SKM-1 (cell line): ENCODE measurements around the gene DEDD.
A peak's percentile ranks its signal among the peaks of the same experiment; 100 is the strongest.

ENCODE experiments used
- DNase-seq: peaks from one replicate; lab custom pipeline; 2025; ENCODE audit not compliant: unreplicated experiment; lab: John Stamatoyannopoulos, UW

Gene DEDD, protein sequence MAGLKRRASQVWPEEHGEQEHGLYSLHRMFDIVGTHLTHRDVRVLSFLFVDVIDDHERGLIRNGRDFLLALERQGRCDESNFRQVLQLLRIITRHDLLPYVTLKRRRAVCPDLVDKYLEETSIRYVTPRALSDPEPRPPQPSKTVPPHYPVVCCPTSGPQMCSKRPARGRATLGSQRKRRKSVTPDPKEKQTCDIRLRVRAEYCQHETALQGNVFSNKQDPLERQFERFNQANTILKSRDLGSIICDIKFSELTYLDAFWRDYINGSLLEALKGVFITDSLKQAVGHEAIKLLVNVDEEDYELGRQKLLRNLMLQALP

GRCh38 chr1:161132410-161133219, at the start of gene DEDD:
Gene DEDD (minus strand): TSS chr1:161132667. CDS start chr1:161124462, 8,205 bp downstream.
- DNase-seq = peak; percentile 99

GRCh38 chr1:161182214-161182613, 49.7 kb upstream of the DEDD start:
- no peak for DNase-seq

DNA sequence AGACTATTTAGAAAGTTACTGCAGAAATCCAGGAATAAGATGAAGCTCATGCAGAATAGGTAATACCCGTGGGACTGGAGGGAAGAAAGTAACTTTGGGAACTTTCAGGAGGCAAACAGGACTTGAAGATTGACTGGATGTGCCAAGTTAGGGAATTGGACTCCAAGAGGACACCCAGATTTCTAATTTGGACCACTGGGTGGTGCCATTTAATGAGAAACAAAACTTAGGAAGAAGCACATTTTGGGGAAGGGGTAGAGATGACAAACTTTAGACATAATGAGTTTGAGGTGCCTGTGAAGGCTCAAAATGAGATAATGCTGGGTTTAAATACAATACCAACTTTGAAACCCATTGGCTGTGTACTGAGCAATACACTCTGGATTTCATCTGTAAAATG, 48.2 kb upstream of the DEDD start:
- no peak for DNase-seq

DNA sequence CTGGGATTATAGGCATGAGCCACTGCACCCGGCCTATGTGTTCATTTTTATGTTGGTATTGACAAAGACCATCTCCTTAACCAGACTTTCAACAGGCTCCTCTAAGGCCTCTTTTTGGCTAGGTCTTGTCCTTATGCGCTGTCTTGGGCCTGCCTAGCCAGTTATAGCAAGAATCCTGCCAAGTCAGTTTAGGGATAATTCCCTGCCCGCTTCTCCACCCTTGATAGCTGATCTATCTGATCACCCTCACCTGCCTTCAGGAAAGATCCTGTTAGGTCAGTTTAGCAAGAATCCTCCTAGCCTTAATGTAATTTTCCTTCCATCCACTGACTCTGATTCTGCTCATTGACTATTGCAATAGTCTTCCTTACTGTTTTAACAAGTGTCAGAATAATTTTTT, 47.2 kb upstream of the DEDD start:
- DNase-seq = no peak

DNA sequence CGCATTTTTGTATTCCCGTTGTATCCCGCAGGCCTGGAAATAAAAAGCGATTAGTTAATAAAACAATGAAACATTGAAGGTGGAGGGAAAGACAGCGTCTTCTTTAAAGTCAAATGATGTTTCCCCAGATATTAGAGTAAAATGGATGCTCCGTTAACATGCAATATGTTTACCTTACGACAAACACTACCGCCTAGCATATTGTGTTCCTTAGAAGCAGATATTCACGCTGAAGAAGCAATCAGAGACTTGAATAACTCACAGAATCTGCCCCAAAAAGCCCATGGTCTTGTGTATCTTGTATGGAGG, 45.4 kb upstream of the DEDD start:
- no peak for DNase-seq

- DNase-seq = peak; percentile 85
These were observed 44.9 kb upstream of the DEDD start, which contains the start of gene B4GALT3 for GRCh38 chr1:161177112-161177935. Gene B4GALT3 (minus strand): TSS chr1:161177507. CDS start chr1:161176060, 1,447 bp downstream.

DNA sequence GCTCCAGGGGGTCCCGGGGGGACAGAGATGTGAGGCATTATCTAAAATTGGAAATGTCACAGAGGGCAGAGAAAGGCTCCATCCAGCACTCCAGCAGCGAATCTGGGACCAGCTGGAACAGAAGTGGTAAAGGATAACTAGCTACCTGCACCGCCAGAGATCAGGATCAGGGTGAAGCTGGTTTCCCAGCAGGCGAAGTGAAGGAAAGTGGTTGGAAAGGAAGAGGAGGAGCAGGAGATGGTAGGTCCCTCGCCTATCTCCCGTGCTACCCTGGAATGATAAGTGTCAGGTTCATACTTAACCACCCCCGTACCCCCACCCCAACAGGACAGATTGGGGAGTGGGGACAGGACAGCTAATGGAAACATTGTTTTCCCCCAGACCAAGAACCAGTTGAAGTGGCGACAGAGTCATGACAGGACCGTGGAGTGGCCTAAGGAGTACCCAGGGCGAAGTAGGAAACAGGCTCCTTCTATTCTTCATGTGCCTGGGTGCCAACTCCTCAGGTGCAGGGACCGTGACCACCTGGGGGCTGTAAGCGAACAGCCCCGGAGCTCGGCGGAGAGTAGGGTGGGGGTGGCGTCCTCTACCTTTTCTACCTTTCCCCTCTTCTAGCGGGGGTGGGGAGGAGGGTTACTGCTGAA, 44.1 kb upstream of the DEDD start:
- no peak for DNase-seq

DNA sequence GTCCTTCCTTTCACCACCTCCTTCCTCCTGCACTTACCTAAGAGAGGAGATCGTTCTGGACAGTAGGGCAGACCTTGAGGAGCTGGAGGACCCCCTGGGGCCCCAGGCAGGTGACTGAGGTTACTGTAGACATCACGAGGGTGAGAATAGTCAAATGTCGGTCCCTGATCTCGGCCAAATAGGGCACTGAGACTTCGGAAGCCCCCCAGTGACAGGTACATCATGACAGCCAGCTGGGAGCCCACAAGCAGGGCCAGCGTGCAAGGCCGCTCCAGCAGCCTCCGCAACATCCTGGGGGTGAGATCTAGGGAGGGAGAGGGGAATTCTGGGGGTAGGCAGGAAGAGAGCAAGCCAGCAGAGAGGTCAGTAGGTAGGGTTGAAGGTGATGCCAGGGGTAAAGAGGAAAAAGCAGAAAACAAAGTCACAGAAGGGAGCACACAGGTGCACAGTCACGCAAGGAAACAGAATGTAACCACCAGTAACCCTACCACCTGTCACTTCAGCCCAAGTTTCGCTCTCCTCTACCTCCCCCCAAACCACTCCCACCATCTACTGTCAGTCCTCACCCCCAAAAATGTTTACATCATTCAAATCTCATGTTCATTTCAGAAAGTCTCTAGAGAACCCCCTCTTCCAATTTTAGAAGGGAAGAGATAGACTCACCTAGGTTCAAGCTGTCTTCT, 43.4 kb upstream of the DEDD start:
- DNase-seq = no peak

DNA sequence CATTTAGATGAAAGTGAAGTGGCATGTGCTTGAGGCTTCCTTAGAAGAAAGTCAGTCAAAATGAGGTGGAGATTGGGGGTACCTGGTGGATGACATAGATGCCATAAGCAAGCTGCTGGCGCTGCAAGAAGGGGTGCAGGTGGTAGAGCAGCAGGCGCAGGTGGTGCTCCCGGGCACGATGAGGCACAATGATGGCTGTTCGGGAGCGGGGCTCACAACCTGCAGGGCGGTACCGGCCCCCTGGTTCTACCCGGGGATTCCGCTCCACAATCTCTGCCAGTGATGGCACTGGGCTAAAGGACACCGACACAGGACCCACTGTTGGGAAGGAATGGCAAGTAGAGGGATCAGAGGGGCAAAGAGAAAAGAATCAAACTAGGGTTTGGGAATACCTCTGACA, 42.4 kb upstream of the DEDD start:
- DNase-seq = no peak

DNA sequence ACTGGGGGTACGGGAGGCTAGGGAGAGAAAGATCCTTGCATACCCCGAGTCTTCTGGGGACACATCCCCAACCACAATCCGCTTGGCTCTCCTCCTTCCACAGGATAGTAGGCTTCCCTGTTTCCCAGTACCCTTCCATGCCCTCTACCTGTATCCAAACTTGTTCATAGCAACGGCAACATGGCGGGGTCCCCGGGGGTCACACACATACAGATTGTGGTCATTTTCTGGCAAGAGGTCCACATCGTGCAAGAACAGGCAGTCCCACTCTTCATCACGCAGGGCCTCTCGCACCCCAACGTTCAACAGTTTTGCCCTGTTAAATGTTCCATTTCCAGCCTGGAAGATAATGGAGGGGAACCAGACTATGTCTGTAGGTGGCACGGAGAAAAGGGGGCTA, 41.2 kb upstream of the DEDD start:
- DNase-seq = no peak

DNA sequence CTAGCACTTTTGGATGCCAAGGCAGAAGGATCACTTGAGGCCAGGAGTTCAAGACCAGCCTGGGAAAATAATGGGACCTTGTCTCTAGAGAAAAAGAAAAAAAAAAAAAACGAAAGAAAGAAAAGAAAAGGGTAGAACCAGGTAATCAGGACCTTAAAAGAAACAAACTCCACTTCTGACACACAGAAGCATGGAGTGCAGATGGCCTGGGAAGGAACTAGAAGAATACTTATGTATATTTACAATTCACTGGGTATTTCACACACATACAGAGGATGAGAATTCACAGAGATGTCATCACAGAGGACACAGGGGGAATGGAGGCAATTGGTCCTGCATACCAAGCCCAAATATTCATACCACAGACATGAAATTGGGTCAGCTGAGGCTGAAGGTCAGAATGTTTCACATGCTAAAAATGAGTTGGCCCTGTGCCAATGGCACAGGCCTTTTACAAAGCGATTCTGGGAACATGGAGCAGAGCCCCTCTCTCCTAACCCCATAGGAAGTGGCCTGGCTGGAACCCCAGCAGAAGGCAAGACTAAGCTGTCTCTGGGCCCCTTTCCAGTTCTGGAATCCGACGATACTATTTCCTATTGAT, 40.4 kb upstream of the DEDD start:
- DNase-seq = no peak

DNA sequence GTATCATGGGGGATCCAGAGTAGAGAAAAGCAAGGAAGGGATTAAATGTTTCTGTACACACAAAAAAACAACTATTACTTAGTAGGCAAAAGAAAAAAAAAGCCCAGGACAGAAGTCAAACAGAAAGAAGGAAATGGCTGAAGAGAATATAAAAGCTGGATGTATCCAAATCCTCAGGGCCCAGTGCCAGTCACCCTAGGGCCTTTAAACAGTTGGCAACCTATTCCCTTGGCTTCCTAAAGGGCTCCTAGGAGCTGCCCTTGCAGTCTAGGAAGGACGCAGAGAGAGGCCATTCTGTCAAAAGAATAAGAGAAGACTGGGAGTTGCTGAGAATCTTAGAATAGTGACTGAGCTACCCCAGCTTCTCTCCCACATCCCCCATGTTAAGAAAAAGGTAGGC, 39.9 kb upstream of the DEDD start:
- no peak for DNase-seq

GRCh38 chr1:161171696-161172095, 39.2 kb upstream of the DEDD start:
- no peak for DNase-seq

GRCh38 chr1:161171191-161171590, 38.7 kb upstream of the DEDD start:
- DNase-seq = no peak

DNA sequence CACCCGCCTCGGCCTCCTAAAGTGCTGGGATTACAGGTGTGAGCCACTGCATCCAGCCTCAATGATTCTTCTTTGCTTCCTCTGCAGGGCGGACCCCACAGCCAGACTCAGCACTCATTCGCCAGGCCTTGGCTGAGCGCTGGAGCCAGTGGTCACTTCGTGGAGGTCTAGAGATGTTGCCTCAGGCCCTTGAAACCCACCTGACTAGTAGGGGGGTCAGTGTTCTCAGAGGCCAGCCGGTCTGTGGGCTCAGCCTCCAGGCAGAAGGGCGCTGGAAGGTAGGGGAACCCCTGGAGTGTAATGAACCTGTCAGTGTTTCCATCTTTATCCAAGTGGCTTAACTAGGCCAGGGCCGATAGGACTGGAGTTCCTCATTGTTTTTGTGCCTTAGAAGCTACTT, 36.4 kb upstream of the DEDD start:
- DNase-seq = no peak

- DNase-seq = peak; percentile 18
These were observed 34.4 kb upstream of the DEDD start for GRCh38 chr1:161166669-161167548.

DNA sequence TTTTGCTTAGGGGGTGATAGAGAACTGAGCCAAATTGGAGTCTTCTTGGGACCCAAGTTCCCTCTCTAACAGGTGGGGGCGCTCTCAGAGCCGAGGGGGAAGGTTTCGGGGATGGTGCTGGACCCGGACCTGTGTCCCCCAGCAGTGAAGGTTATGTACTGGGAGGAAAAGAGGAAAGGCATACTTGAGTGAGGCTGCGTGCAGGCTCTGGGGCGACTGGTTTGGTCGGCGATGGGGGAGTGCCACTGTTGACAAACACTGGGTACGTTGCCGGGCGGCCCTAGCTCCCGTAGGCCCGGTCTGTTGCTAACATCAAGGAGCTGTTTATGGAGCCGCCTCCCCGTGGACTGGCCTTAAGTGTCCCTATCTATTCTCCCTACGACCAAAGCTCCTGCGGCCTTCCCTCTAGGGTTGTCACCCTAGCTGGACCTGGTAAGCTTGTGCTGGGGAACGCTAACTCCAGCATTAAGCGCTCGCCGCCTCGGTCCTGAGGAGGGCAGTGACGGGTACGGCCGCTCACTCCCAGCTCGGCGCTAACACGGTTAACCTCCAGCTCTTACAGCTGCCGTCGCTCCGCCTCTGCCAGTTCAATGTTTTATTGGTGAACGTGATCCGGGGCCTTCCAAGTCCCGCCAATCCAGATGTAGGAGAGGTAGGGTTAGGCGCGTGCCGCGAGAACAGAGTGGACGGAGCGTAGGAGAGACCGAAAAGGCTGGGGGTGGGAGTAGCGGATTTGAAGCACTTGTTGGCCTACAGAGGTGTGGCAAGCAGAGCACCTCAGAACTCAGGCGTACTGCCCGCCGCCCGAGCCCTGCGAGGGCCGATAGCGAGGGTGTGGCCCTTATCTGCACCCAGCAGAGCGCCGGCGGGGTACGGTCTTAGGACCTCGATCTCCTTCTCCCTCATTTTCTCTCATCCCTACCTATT, 33.5 kb upstream of the DEDD start, which contains the start of gene PPOX:
PPOX (plus strand) TSS at position 685 of the 927 bp plus-strand sequence. CDS start 422 bp downstream, outside the sequence.
- DNase-seq = peak; percentile 99
